ENCODE data around the gene MICAL3.
"Not testable (repeated sequence)": the region's sequence is repeated elsewhere in the genome, so short reads cannot be mapped to it uniquely, and the experiment has no call there.

The MICAL3 gene

GRCh38 chr22:18024276-18024939 is at the start of gene MICAL3:
TSS of gene MICAL3 (minus strand) at chr22:18024561. CDS start at chr22:17906812, 117,749 bp downstream.
- peak; percentile 61 for TF ChIP-seq CTCF (conservative IDR thresholded peaks at IDR 0.05; ENCODE audit: low read depth, low read length)
- no peak for DNase-seq (ENCODE audit: low read depth)
- H3K4me3 ChIP-seq (ENCODE audit: low read length): peak within 1 kb of the TSS; percentile 68

- not testable (repeated sequence) for DNase-seq (ENCODE audit: low read depth)
Observed at GRCh38 chr22:18073927-18074326, 49.6 kb upstream of the MICAL3 start.

GRCh38 chr22:18073467-18073866 is 49.1 kb upstream of the MICAL3 start:
- no peak for DNase-seq (ENCODE audit: low read depth)
- H3K4me3 ChIP-seq (ENCODE audit: low read length): no peak overlapping the region
- TF ChIP-seq CTCF (conservative IDR thresholded peaks at IDR 0.05; ENCODE audit: low read depth, low read length): no peak

More at GRCh38 chr22:18073927-18074326, 49.6 kb upstream of the MICAL3 start:
- H3K4me3 ChIP-seq (ENCODE audit: low read length): not testable (repeated sequence)

- H3K4me3 ChIP-seq (ENCODE audit: low read length): no peak overlapping the region
- no peak for DNase-seq (ENCODE audit: low read depth)
- TF ChIP-seq CTCF (conservative IDR thresholded peaks at IDR 0.05; ENCODE audit: low read depth, low read length): no peak
Observed at GRCh38 chr22:18071968-18072310, 47.6 kb upstream of the MICAL3 start.

- not testable (repeated sequence) for DNase-seq (ENCODE audit: low read depth); H3K4me3 ChIP-seq (ENCODE audit: low read length)
Observed at GRCh38 chr22:18071307-18071967, 47.1 kb upstream of the MICAL3 start.

- peak; percentile 29 for TF ChIP-seq CTCF (conservative IDR thresholded peaks at IDR 0.05; ENCODE audit: low read depth, low read length)
Observed at GRCh38 chr22:18070556-18071306, 46.4 kb upstream of the MICAL3 start.

GRCh38 chr22:18070041-18070440 is 45.7 kb upstream of the MICAL3 start:
- DNase-seq (ENCODE audit: low read depth): no peak
- TF ChIP-seq CTCF (conservative IDR thresholded peaks at IDR 0.05; ENCODE audit: low read depth, low read length): no peak
- H3K4me3 ChIP-seq (ENCODE audit: low read length): no peak overlapping the region

More at GRCh38 chr22:18070556-18071306, 46.4 kb upstream of the MICAL3 start:
- DNase-seq (ENCODE audit: low read depth): no peak
- H3K4me3 ChIP-seq (ENCODE audit: low read length): no peak overlapping the region

GRCh38 chr22:18069041-18069440 is 44.7 kb upstream of the MICAL3 start:
- no peak for TF ChIP-seq CTCF (conservative IDR thresholded peaks at IDR 0.05; ENCODE audit: low read depth, low read length)
- no peak for DNase-seq (ENCODE audit: low read depth)
- H3K4me3 ChIP-seq (ENCODE audit: low read length): no peak overlapping the region

Measured in retinal pigment epithelial cell (primary cell).